DOHH2 (cell line): ENCODE results near the gene DFFB.

Experiments used
- CTCF ChIP-seq: fragments of 200-600 bp; sonication (generic); IDR thresholded peaks from one replicate; pipeline ENCODE4 v1.5.1; 2014; ENCODE audit warnings: antibody characterized with exemption, mild to moderate bottlenecking, low read depth, low read length; ENCODE audit not compliant: poor library complexity, severe bottlenecking
- EZH2phosphoT487 ChIP-seq: fragments of 200-600 bp; sonication (generic); IDR thresholded peaks from 2 replicates; pipeline ENCODE4 v1.6.1; 2017; ENCODE audit warnings: borderline replicate concordance, mild to moderate bottlenecking, antibody characterized with exemption, low read length, moderate library complexity, mixed read lengths

- TF ChIP-seq EZH2phosphoT487 (no peak), CTCF (no peak)
These were observed 35.4 kb upstream of the DFFB start for GRCh38 chr1:3821908-3822307.
